Activated naive CD4-positive, alpha-beta T cell treated with anti-CD3 and anti-CD28 coated beads, Interleukin-2, amount 50 U/mL, for 16 hours (primary cell): Measurements from ENCODE around the gene FGF11.

ENCODE experiments used
- DNase-seq: peaks from one replicate; pipeline ENCODE4 v3.0.0-alpha.2; 2020

Gene FGF11

GRCh38 chr17:7439462-7440112 is at the start of gene FGF11:
FGF11 (plus strand) TSS chr17:7439512; CDS start chr17:7439621, 109 bp downstream.
- DNase-seq = no peak

GRCh38 chr17:7389924-7390910 is 49.1 kb upstream of the FGF11 start:
- no peak for DNase-seq

- no peak for DNase-seq
These were observed 48.0 kb upstream of the FGF11 start for GRCh38 chr17:7391307-7391706.

GRCh38 chr17:7392696-7393612 is 46.4 kb upstream of the FGF11 start:
- DNase-seq = no peak

GRCh38 chr17:7393613-7394451 is 45.5 kb upstream of the FGF11 start:
- DNase-seq = peak; percentile 66

- peak; percentile 85 for DNase-seq
These were observed 44.7 kb upstream of the FGF11 start, which contains the start of gene PLSCR3 for GRCh38 chr17:7394452-7395191. PLSCR3 (minus strand) TSS chr17:7394525; CDS start chr17:7394110, 415 bp downstream.

GRCh38 chr17:7396147-7396546 is 43.2 kb upstream of the FGF11 start:
- DNase-seq = no peak

GRCh38 chr17:7398612-7399011 is 40.7 kb upstream of the FGF11 start:
- no peak for DNase-seq

GRCh38 chr17:7403043-7403726 is 36.1 kb upstream of the FGF11 start:
- DNase-seq = no peak

GRCh38 chr17:7403727-7403976 is 35.7 kb upstream of the FGF11 start:
- no peak for DNase-seq

GRCh38 chr17:7403977-7404736 is 35.2 kb upstream of the FGF11 start, which contains the start of gene TMEM256:
TMEM256 (minus strand) TSS chr17:7404097; CDS start chr17:7404084, 13 bp downstream.
- peak; percentile 94 for DNase-seq

- DNase-seq = peak; percentile 78
These were observed 34.5 kb upstream of the FGF11 start for GRCh38 chr17:7404737-7405349.

- no peak for DNase-seq
These were observed 33.7 kb upstream of the FGF11 start for GRCh38 chr17:7405350-7406234.

- no peak for DNase-seq
These were observed 33.0 kb upstream of the FGF11 start for GRCh38 chr17:7406235-7406825.

- DNase-seq = no peak
These were observed 32.2 kb upstream of the FGF11 start for GRCh38 chr17:7407082-7407481.

GRCh38 chr17:7407485-7408251 is 31.6 kb upstream of the FGF11 start, which contains the start of gene NLGN2:
NLGN2 (plus strand) TSS chr17:7407845; CDS start chr17:7408256, 411 bp downstream.
- no peak for DNase-seq

- DNase-seq = peak; percentile 44
These were observed 31.0 kb upstream of the FGF11 start for GRCh38 chr17:7408252-7408727.
